Prostate gland (tissue), 2 donors: ENCODE measurements around the gene LSM6. TPM values are rescaled to one million over a fixed set of nuclear protein-coding genes. Genes with fewer than 3 reads are reported as not detected.
A peak's percentile ranks its signal among the peaks of the same experiment; 100 is the strongest.

ENCODE experiments used
- DNase-seq: peaks from one replicate; pipeline ENCODE4 v3.0.0-alpha.2; 2019; ENCODE audit warnings: low spot score
- H3K27ac ChIP-seq, 2 donors: fragments of 200-600 bp; sonication (generic); 2 replicates each; pipeline ENCODE4 v1.5.1; 2017 to 2019
- H3K27me3 ChIP-seq: fragments of 200-600 bp; sonication (generic); replicated peaks from 2 replicates; pipeline ENCODE4 v1.5.1; 2019; ENCODE audit not compliant: insufficient read depth
- H3K36me3 ChIP-seq, 2 donors: fragments of 200-600 bp; sonication (generic); 1 replicate in 1 of 2; 2 replicates in 1 of 2; pipeline versions ENCODE4 v1.5.1 to v1.8.1; 2017 to 2019
- H3K4me1 ChIP-seq: fragments of 200-600 bp; sonication (generic); replicated peaks from 2 replicates; pipeline ENCODE4 v1.5.1; 2019
- H3K4me3 ChIP-seq, 2 donors: fragments of 200-600 bp; sonication (generic); 2 replicates each; pipeline ENCODE4 v1.5.1; 2017 to 2019
- H3K9me3 ChIP-seq: fragments of 200-600 bp; sonication (generic); 2 replicates; pipeline ENCODE4 v1.5.1; 2017
- POLR2A ChIP-seq: fragments of 450-650 bp; IDR thresholded peaks from one replicate; pipeline ENCODE4 v1.6.1; 2016; ENCODE audit warnings: antibody characterized with exemption, mild to moderate bottlenecking
- POLR2AphosphoS5 ChIP-seq: sonication (generic); formaldehyde crosslinking; IDR thresholded peaks from one replicate; pipeline ENCODE4 v1.6.1; 2017; ENCODE audit warnings: antibody characterized with exemption
- WGBS: methylation state at CpG from one replicate; pipeline ENCODE4 v1.1.5; 2018; 5-methylcytosine and 5-hydroxymethylcytosine counted together
- intact Hi-C: fragments of 100-400 bp; cut with DNase I; formaldehyde crosslinking; loops from one replicate; pipeline ENCODE4 v1.14.2; 2022
- total RNA-seq, 2 donors: library from RNA; depleted of rRNA; stranded (reverse); fragments of >200 nt; gene quantifications; one replicate each; pipeline ENCODE4 v1.1.0, GENCODE V29; 2016
- TF ChIP-seq, protein P1 (sequence below), 4 experiments: fragments of 200-600 bp in 2 of 4; fragments of 450-650 bp in 2 of 4; sonication (generic) in 2 of 4; IDR thresholded peaks; 1 replicate in 3 of 4; 2 replicates in 1 of 4; pipeline ENCODE4 v1.5.1; 2016 to 2019; ENCODE audit warnings: antibody characterized with exemption in 4 of 4, mild to moderate bottlenecking in 2 of 4, moderate library complexity in 2 of 4

Gene LSM6
- total RNA-seq, 2 donors from 2014 or later, result 30.2 to 93.8 TPM

DNA sequence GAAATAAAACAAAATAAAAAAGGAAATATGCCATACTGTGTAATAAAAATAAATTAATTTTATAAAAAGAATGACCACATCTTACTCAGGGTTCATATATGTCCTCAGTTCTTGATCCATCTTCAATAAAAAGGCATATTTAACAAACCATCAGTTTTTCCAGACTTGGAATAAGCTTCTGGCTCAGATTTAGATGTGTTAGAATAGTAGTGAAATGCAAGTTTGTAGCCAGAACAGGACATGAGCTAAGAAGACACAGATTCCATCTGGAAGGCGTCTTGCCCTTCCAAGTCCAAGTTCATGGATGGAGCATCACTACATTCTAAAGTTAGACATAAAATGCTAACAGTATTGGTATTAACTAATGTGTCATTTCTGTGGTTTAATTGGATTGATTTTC, 10.3 kb upstream of the LSM6 start:
- DNase-seq, result no peak
- intact Hi-C loops, result loop anchor here (10.0 kb wide), 1 partner anchor 190 kb away; no protein-coding TSS in a partner anchor
- H3K9me3 ChIP-seq, result no peaks in the 10 kb centered on the region
- H3K36me3 ChIP-seq, result no peaks in the 10 kb centered on the region
- H3K27me3 ChIP-seq, result no peaks in the 10 kb centered on the region
- no peak overlapping the region for H3K4me3 ChIP-seq
- H3K27ac ChIP-seq, result no peak overlapping the region
- TF ChIP-seq POLR2AphosphoS5 (no peak), POLR2A (no peak)
- TF ChIP-seq, protein P1, sequence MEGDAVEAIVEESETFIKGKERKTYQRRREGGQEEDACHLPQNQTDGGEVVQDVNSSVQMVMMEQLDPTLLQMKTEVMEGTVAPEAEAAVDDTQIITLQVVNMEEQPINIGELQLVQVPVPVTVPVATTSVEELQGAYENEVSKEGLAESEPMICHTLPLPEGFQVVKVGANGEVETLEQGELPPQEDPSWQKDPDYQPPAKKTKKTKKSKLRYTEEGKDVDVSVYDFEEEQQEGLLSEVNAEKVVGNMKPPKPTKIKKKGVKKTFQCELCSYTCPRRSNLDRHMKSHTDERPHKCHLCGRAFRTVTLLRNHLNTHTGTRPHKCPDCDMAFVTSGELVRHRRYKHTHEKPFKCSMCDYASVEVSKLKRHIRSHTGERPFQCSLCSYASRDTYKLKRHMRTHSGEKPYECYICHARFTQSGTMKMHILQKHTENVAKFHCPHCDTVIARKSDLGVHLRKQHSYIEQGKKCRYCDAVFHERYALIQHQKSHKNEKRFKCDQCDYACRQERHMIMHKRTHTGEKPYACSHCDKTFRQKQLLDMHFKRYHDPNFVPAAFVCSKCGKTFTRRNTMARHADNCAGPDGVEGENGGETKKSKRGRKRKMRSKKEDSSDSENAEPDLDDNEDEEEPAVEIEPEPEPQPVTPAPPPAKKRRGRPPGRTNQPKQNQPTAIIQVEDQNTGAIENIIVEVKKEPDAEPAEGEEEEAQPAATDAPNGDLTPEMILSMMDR (IDR thresholded peaks at IDR 0.05), result no peak
- WGBS, result 87% methylated on average over 1 of the region's 1 CpG
- no peaks in the 10 kb centered on the region for H3K4me1 ChIP-seq

DNA sequence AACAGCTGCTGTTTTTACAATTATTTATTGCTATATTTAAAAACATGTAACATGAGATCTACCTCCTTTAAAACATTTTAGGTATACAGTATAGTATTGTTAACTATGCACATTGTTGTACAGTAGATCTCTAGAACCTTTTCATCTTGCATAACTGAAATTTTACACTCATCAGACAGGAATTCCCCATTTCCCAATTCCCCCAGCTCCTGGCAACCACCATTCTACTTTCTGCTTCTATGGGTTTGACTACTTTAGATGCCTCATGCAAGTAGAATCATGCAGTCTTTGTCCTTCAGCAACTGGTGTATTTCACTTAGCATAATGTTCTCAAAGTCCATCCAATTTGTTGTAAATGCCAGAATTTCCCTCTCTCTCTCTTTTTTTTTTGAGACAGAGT, 9.7 kb upstream of the LSM6 start:
- Histone ChIP-seq H3K36me3 (no peaks in the 10 kb centered on the region), H3K4me3 (no peak overlapping the region), H3K9me3 (no peaks in the 10 kb centered on the region), H3K27me3 (no peaks in the 10 kb centered on the region), H3K27ac (no peak overlapping the region), H3K4me1 (no peaks in the 10 kb centered on the region)
- intact Hi-C loops, result loop anchor here (10.0 kb wide), 1 partner anchor 191 kb away; no protein-coding TSS in a partner anchor
- TF ChIP-seq, protein P1 (IDR thresholded peaks at IDR 0.05), result no peak
- TF ChIP-seq POLR2AphosphoS5 (no peak), POLR2A (no peak)
- DNase-seq, result no peak

DNA sequence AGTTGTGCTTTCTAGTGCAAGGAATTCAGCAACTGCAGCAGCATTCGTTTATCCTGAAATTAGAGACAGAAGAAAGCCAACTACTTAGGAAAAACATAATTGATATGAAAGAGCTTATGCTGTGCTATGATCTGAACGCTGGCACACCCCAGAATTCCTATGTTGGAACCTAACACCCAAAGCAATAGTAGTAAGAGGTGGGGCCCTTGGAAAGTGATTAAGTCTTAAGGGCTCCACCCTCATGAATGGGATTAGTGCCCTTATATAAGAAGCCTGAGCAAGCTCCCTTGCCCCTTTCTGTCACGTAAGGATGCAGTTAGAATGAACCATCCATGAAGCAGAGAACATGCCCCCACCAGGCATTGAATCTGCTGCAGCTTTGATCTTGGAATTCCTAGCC, 5.4 kb upstream of the LSM6 start:
- no peak for DNase-seq
- intact Hi-C loops, result no loop called here
- no peaks in the 10 kb centered on the region for H3K9me3 ChIP-seq
- H3K36me3 ChIP-seq, result no peaks in the 10 kb centered on the region
- H3K4me3 ChIP-seq, result no peak overlapping the region
- no peaks in the 10 kb centered on the region for H3K4me1 ChIP-seq
- TF ChIP-seq POLR2A (no peak), POLR2AphosphoS5 (no peak)
- TF ChIP-seq, protein P1 (IDR thresholded peaks at IDR 0.05), result no peak
- no peak overlapping the region for H3K27ac ChIP-seq
- H3K27me3 ChIP-seq, result no peaks in the 10 kb centered on the region
- WGBS, result 93% methylated on average over 3 of the region's 3 CpGs

DNA sequence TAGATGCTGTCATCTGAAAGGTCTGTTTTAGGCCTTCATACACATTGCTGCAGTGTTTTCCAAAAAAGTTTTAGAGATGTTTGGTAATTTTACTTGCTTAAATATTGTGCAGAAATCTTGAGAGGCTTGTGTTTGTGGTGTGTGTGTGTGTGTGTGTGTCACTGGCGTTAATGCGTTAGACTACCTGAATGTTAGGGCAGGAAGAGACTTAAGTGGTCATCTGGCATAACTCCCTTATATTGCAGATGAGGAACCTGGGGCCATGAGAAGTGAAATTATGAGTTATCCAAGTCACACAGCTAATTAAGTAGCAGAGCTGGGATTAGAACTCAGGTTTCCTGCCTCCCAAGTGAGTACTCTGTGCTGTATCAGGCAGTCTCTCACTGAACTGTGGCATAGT, 1.4 kb downstream of the LSM6 start:
- no peaks in the 10 kb centered on the region for H3K36me3 ChIP-seq
- no peaks in the 10 kb centered on the region for H3K27me3 ChIP-seq
- WGBS, result 49% methylated on average over 2 of the region's 2 CpGs
- intact Hi-C loops, result no loop called here
- no peak for TF ChIP-seq POLR2AphosphoS5
- TF ChIP-seq POLR2A, result no peak
- TF ChIP-seq, protein P1 (IDR thresholded peaks at IDR 0.05), result no peak
- no peak for DNase-seq
- peak overlapping the region in 1 of 2 donors; percentile 83 for H3K4me3 ChIP-seq
- peaks cover 2% of the 10 kb centered on the region for H3K4me1 ChIP-seq
- H3K27ac ChIP-seq, result no peak overlapping the region
- H3K9me3 ChIP-seq, result no peaks in the 10 kb centered on the region

DNA sequence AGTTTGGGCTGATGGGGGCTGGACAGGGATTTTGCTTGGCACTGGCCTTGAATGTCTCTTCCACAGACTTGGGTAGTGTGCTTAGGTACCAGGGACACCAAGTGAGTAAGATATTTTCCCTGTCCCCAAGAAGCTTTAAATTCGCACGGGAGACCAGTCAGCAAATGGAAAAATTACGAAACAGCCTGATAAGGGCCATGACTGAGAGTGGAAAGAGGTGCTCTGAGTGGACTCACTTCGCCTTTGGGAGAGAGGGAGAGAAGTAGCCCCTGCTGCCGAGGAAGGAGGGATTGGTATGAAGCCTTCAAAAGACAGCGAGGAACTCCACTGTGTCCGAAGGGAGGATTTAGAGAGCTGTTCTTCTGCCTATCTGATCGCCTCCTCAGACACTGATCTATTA, 2.6 kb downstream of the LSM6 start:
- TF ChIP-seq POLR2AphosphoS5 (no peak), POLR2A (no peak)
- TF ChIP-seq, protein P1 (IDR thresholded peaks at IDR 0.05), result no peak
- Histone ChIP-seq H3K4me1 (peaks cover 2% of the 10 kb centered on the region), H3K27me3 (no peaks in the 10 kb centered on the region), H3K36me3 (no peaks in the 10 kb centered on the region), H3K27ac (no peak overlapping the region), H3K4me3 (no peak overlapping the region), H3K9me3 (no peaks in the 10 kb centered on the region)
- no peak for DNase-seq
- intact Hi-C loops, result no loop called here
- WGBS, result 89% methylated on average over 8 of the region's 8 CpGs
